Smooth muscle cell (in vitro differentiated cells): ENCODE measurements around the gene CFAP20DC. TPM values are rescaled to one million over a fixed set of nuclear protein-coding genes. Genes with fewer than 3 reads are reported as not detected.
A peak's percentile ranks its signal among the peaks of the same experiment; 100 is the strongest.

Source experiments
- DNase-seq: peaks from one replicate; lab custom pipeline; 2025; ENCODE audit not compliant: unreplicated experiment; lab: John Stamatoyannopoulos, UW
- H2AFZ ChIP-seq: fragments of 200-600 bp; sonication (generic); 2 replicates; pipeline ENCODE4 v1.6.0; 2016; ENCODE audit warnings: antibody characterized with exemption, low read depth, mild to moderate bottlenecking
- H3F3A ChIP-seq: fragments of 200-600 bp; sonication (generic); 2 replicates; pipeline ENCODE4 v1.6.0; 2017; ENCODE audit warnings: antibody characterized with exemption, low read depth
- H3K27ac ChIP-seq: fragments of 200-600 bp; sonication (generic); 2 replicates; pipeline ENCODE4 v1.5.1; 2016; ENCODE audit warnings: low read depth, mild to moderate bottlenecking
- H3K27me3 ChIP-seq: fragments of 200-600 bp; sonication (generic); 2 replicates; pipeline ENCODE4 v1.6.1; 2016; ENCODE audit warnings: low read depth, mild to moderate bottlenecking
- H3K36me3 ChIP-seq: fragments of 200-600 bp; sonication (generic); 2 replicates; pipeline ENCODE4 v1.5.1; 2016; ENCODE audit warnings: low read depth
- H3K4me1 ChIP-seq: fragments of 200-600 bp; sonication (generic); 2 replicates; pipeline ENCODE4 v1.5.1; 2016; ENCODE audit warnings: low read depth
- H3K4me2 ChIP-seq: fragments of 200-600 bp; sonication (generic); 2 replicates; pipeline ENCODE4 v1.6.0; 2016; ENCODE audit warnings: mild to moderate bottlenecking
- H3K4me3 ChIP-seq: fragments of 200-600 bp; sonication (generic); 2 replicates; pipeline ENCODE4 v1.5.1; 2016; ENCODE audit warnings: mild to moderate bottlenecking
- H3K79me2 ChIP-seq: fragments of 200-600 bp; sonication (generic); 2 replicates; pipeline ENCODE4 v1.6.0; 2016; ENCODE audit warnings: low read depth, mild to moderate bottlenecking
- H3K9ac ChIP-seq: fragments of 200-600 bp; sonication (generic); 2 replicates; pipeline ENCODE4 v1.6.0; 2016; ENCODE audit warnings: low read depth
- H3K9me3 ChIP-seq: fragments of 200-600 bp; sonication (generic); replicated peaks from 2 replicates; pipeline ENCODE4 v1.5.1; 2016; ENCODE audit warnings: low read depth
- H4K20me1 ChIP-seq: fragments of 200-600 bp; sonication (generic); 2 replicates; pipeline ENCODE4 v1.6.0; 2016; ENCODE audit warnings: low read depth
- CTCF ChIP-seq: fragments of 200-600 bp; sonication (generic); IDR thresholded peaks from 2 replicates; pipeline ENCODE4 v1.5.1; 2017; ENCODE audit warnings: borderline replicate concordance, mild to moderate bottlenecking, antibody characterized with exemption; ENCODE audit not compliant: insufficient read depth, poor library complexity, severe bottlenecking
- WGBS: methylation state at CpG from one replicate; pipeline ENCODE4 v1.1.7; 2016; ENCODE audit warnings: low lambda C conversion rate; 5-methylcytosine and 5-hydroxymethylcytosine counted together
- polyA plus RNA-seq: library from polyadenylated mRNA; unstranded; fragments of >200 nt; fragmentation: Nextera tagmentation; extraction: Ambion mirVana; gene quantifications from 2 replicates; pipeline ENCODE4 v1.2.1, GENCODE V29; 2016
- total RNA-seq: library from RNA; depleted of rRNA; stranded (reverse); fragments of >200 nt; gene quantifications from 2 replicates; pipeline ENCODE4 v1.2.3, GENCODE V29; 2014

CFAP20DC gene
- total and polyA plus RNA-seq, 2 experiments from 2014 or later, result 7.9 to 11.6 TPM

GRCh38 chr3:58888087-58888486 lies 161.7 kb downstream of the CFAP20DC start:
- no peak for TF ChIP-seq CTCF
- Histone ChIP-seq H3K9ac (no peak overlapping the region), H3K27me3 (no peaks in the 10 kb centered on the region), H3K36me3 (no peaks in the 10 kb centered on the region), H3K4me1 (no peaks in the 10 kb centered on the region), H2AFZ (no peak overlapping the region), H3K9me3 (no peaks in the 10 kb centered on the region), H3K4me3 (no peak overlapping the region), H3F3A (no peaks in the 10 kb centered on the region), H4K20me1 (no peaks in the 10 kb centered on the region), H3K27ac (no peak overlapping the region), H3K4me2 (no peak overlapping the region), H3K79me2 (no peaks in the 10 kb centered on the region)
- DNase-seq, result no peak
- 97% methylated on average over 2 of the region's 2 CpGs for WGBS

- TF ChIP-seq CTCF, result no peak
- H3F3A ChIP-seq, result no peaks in the 10 kb centered on the region
- no peak overlapping the region for H3K4me2 ChIP-seq
- H3K9ac ChIP-seq, result no peak overlapping the region
- DNase-seq, result no peak
- H2AFZ ChIP-seq, result no peak overlapping the region
- no peak overlapping the region for H3K27ac ChIP-seq
- no peaks in the 10 kb centered on the region for H3K9me3 ChIP-seq
- H3K79me2 ChIP-seq, result no peaks in the 10 kb centered on the region
- H4K20me1 ChIP-seq, result no peaks in the 10 kb centered on the region
- H3K4me1 ChIP-seq, result no peaks in the 10 kb centered on the region
- H3K27me3 ChIP-seq, result no peaks in the 10 kb centered on the region
- WGBS, result 92% methylated on average over 5 of the region's 5 CpGs
- no peaks in the 10 kb centered on the region for H3K36me3 ChIP-seq
- no peak overlapping the region for H3K4me3 ChIP-seq
These were observed 165.4 kb downstream of the CFAP20DC start for GRCh38 chr3:58884453-58884852.

- Histone ChIP-seq H3K27me3 (no peaks in the 10 kb centered on the region), H3K9me3 (no peaks in the 10 kb centered on the region), H4K20me1 (no peaks in the 10 kb centered on the region), H3K4me2 (no peak overlapping the region), H3K4me1 (no peaks in the 10 kb centered on the region), H3K4me3 (no peak overlapping the region), H3F3A (no peaks in the 10 kb centered on the region), H3K79me2 (no peaks in the 10 kb centered on the region), H2AFZ (no peak overlapping the region), H3K9ac (no peak overlapping the region), H3K27ac (no peak overlapping the region), H3K36me3 (no peaks in the 10 kb centered on the region)
- WGBS, result 92% methylated on average over 1 of the region's 1 CpG
- no peak for DNase-seq
- no peak for TF ChIP-seq CTCF
These were observed 169.6 kb downstream of the CFAP20DC start for GRCh38 chr3:58880182-58880581.

- 82% methylated on average over 2 of the region's 2 CpGs for WGBS
- no peaks in the 10 kb centered on the region for H3K79me2 ChIP-seq
- peak overlapping the region; percentile 62 for H3K27ac ChIP-seq
- H3K4me3 ChIP-seq, result no peak overlapping the region
- no peaks in the 10 kb centered on the region for H3F3A ChIP-seq
- no peak overlapping the region for H2AFZ ChIP-seq
- H3K4me2 ChIP-seq, result no peak overlapping the region
- H3K9me3 ChIP-seq, result no peaks in the 10 kb centered on the region
- no peaks in the 10 kb centered on the region for H3K36me3 ChIP-seq
- no peaks in the 10 kb centered on the region for H4K20me1 ChIP-seq
- H3K4me1 ChIP-seq, result no peaks in the 10 kb centered on the region
- TF ChIP-seq CTCF, result no peak
- no peak overlapping the region for H3K9ac ChIP-seq
- no peaks in the 10 kb centered on the region for H3K27me3 ChIP-seq
- DNase-seq, result no peak
These were observed 175.0 kb downstream of the CFAP20DC start for GRCh38 chr3:58874795-58875194.
